ENCODE results near the gene ARPC5. TPM values are rescaled to one million over a fixed set of nuclear protein-coding genes. Genes with fewer than 3 reads are reported as not detected.

Gene ARPC5
- total RNA-seq, 1 experiment from 2014 or later: 133 TPM

DNA sequence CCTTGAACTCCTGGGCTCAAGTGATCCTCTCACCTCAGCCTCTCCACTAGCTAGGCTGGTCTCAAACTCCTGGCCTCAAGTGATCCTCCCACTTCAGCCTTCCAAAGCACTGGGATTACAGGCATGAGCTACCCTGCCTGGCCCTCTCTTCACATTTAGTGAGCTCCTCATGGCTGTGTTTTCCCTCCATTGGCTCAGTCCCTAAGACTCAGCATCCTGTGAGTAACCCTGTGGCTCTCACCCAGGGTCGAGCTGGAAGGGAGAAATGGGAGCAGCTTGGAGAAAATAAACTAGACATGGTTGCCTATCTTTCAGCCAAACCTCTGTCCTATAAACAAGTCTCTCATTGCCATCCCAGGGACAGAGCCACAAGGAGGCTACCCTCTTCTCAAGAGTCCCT, 62.9 kb downstream of the ARPC5 start:
- DNase-seq: no peak
- no peaks in the 10 kb centered on the region for H3K36me3 ChIP-seq (replicated peaks; ENCODE audit: control insufficient read depth, insufficient read depth, low read length)

DNA sequence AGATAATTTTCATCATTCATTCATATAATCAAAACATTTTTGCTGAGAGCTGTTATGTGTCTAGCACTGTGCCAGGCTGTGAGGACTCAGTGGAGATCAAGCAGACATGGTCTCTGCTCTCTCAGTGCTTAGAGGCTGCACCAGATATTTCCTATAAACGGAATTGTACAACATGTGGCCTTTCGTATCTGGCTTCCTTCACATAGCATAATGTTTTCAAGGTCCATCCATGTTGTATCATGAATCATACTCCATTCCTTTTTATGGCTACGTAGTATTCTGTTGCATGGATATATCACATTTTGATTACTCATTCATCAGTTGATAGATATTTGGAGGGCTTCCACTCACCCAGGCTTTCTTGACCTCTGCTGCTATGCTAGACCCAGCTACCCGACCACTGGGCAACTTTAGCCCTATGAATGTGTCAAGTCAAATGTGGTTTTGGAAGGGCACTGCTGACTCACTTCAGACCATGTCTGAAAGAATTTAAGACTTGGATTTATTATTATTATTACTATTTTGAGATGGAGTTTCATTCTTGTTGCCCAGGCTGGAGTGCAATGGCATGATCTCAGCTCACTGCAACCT, 63.8 kb downstream of the ARPC5 start:
- no peak for DNase-seq
- no peaks in the 10 kb centered on the region for H3K36me3 ChIP-seq (replicated peaks; ENCODE audit: control insufficient read depth, insufficient read depth, low read length)
- no peak overlapping the region for H3K4me3 ChIP-seq (ENCODE audit: insufficient read depth, low read depth, low read length)
- H3K27me3 ChIP-seq (ENCODE audit: control insufficient read depth, insufficient read depth, low read length): no peaks in the 10 kb centered on the region

More for the DNA sequence above, 62.9 kb downstream of the ARPC5 start:
- Histone ChIP-seq H3K4me3 (ENCODE audit: insufficient read depth, low read depth, low read length) (no peak overlapping the region), H3K27me3 (ENCODE audit: control insufficient read depth, insufficient read depth, low read length) (no peaks in the 10 kb centered on the region)

Other genes starting within 250 kb of the ARPC5 start
- gene NMNAT2, start 217.4 kb downstream of the ARPC5 start, total RNA-seq (2014; rRNA removed; shearing (Covaris generic)): 1.6 and 5.2 TPM in 2 replicates
- 21.9 and 37.6 TPM in 2 replicates for gene SMG7, start 163.3 kb downstream of the ARPC5 start, total RNA-seq (2014; rRNA removed; shearing (Covaris generic))
- gene NCF2, start 45.3 kb downstream of the ARPC5 start, total RNA-seq (2014; rRNA removed; shearing (Covaris generic)): 0.14 TPM in 1 of 2 replicates, not detected in the other
- gene APOBEC4, start 17.5 kb upstream of the ARPC5 start, total RNA-seq (2014; rRNA removed; shearing (Covaris generic)): not detected in 2 replicates
- gene RGL1, start 169.3 kb upstream of the ARPC5 start, total RNA-seq (2014; rRNA removed; shearing (Covaris generic)): 2.2 and 3.2 TPM in 2 replicates

Measured in H7 (cell line).